SK-N-SH treated with all-trans-retinoic acid at 6 μM for 48 hours (cell line): ENCODE measurements around the gene FSIP1.

Experiments used
- ATAC-seq: fragments of 200-7000 bp; cut with Tn5 transposase; 3 replicates; pipeline ENCODE4 v1.9.1; 2020; ENCODE audit warnings: mild to moderate bottlenecking, moderate library complexity
- ARNTL ChIP-seq: fragments of 450-650 bp; formaldehyde crosslinking; IDR thresholded peaks from 2 replicates; pipeline ENCODE4 v1.5.0; 2020; ENCODE audit warnings: low read depth, mild to moderate bottlenecking, moderate library complexity, borderline replicate concordance
- CSDC2 ChIP-seq: fragments of 250-450 bp; sonication (Bioruptor Pico); IDR thresholded peaks from 2 replicates; pipeline ENCODE4 v1.5.0; 2020; ENCODE audit warnings: mild to moderate bottlenecking, moderate library complexity
- ESRRG ChIP-seq: fragments of 250-450 bp; sonication (Bioruptor Pico); IDR thresholded peaks from 2 replicates; pipeline ENCODE4 v1.6.1; 2021; ENCODE audit warnings: mild to moderate bottlenecking
- GLIS3 ChIP-seq: fragments of 250-450 bp; sonication (Bioruptor Pico); IDR thresholded peaks from 2 replicates; pipeline ENCODE4 v1.5.0; 2020; ENCODE audit warnings: mild to moderate bottlenecking, moderate library complexity
- OSR1 ChIP-seq: fragments of 250-450 bp; sonication (Bioruptor Pico); IDR thresholded peaks from 2 replicates; pipeline ENCODE4 v1.8.0; 2022; ENCODE audit warnings: moderate library complexity, mild to moderate bottlenecking, inconsistent platforms
- PPARA ChIP-seq: fragments of 250-450 bp; sonication (Bioruptor Pico); IDR thresholded peaks from 2 replicates; pipeline ENCODE4 v1.5.0; 2020; ENCODE audit warnings: mild to moderate bottlenecking, borderline replicate concordance
- RARB ChIP-seq: fragments of 250-450 bp; sonication (Bioruptor Pico); IDR thresholded peaks from 2 replicates; pipeline ENCODE4 v1.8.0; 2021; ENCODE audit warnings: mild to moderate bottlenecking, moderate library complexity
- SNAI2 ChIP-seq: fragments of 250-450 bp; sonication (Bioruptor Pico); IDR thresholded peaks from 2 replicates; pipeline ENCODE4 v1.5.0; 2020; ENCODE audit warnings: mild to moderate bottlenecking, moderate library complexity
- TCF4 ChIP-seq: fragments of 250-450 bp; sonication (Bioruptor Pico); IDR thresholded peaks from 2 replicates; pipeline ENCODE4 v1.8.0; 2021; ENCODE audit warnings: mild to moderate bottlenecking, moderate library complexity, borderline replicate concordance
- ZC3H10 ChIP-seq: fragments of 250-450 bp; sonication (Bioruptor Pico); IDR thresholded peaks from 2 replicates; pipeline ENCODE4 v1.5.1; 2021; ENCODE audit warnings: mild to moderate bottlenecking, moderate library complexity
- ZFP3 ChIP-seq: fragments of 250-450 bp; sonication (Bioruptor Pico); IDR thresholded peaks from 2 replicates; pipeline ENCODE4 v1.5.0; 2020; ENCODE audit warnings: mild to moderate bottlenecking, moderate library complexity
- ZFP30 ChIP-seq: fragments of 450-650 bp; formaldehyde crosslinking; IDR thresholded peaks from 2 replicates; pipeline ENCODE4 v1.5.0; 2022; ENCODE audit warnings: mild to moderate bottlenecking, moderate library complexity
- ZNF565 ChIP-seq: fragments of 450-650 bp; formaldehyde crosslinking; conservative IDR thresholded peaks from 2 replicates; pipeline ENCODE4 v1.5.0; 2020; ENCODE audit warnings: low read depth, mild to moderate bottlenecking, moderate library complexity
- ZNF70 ChIP-seq: fragments of 450-650 bp; formaldehyde crosslinking; IDR thresholded peaks from 2 replicates; pipeline ENCODE4 v1.5.0; 2020; ENCODE audit warnings: mild to moderate bottlenecking, moderate library complexity
- ZNF8 ChIP-seq: fragments of 450-650 bp; formaldehyde crosslinking; IDR thresholded peaks from 2 replicates; pipeline ENCODE4 v1.5.0; 2020; ENCODE audit warnings: mild to moderate bottlenecking, moderate library complexity
- TF ChIP-seq, protein P1 (sequence below): fragments of 250-450 bp; sonication (Bioruptor Pico); IDR thresholded peaks from 2 replicates; pipeline ENCODE4 v1.5.1; 2021; ENCODE audit warnings: mild to moderate bottlenecking, moderate library complexity
- TF ChIP-seq, protein P2 (sequence below): fragments of 250-450 bp; sonication (Bioruptor Pico); IDR thresholded peaks from 2 replicates; pipeline ENCODE4 v1.8.0; 2021; ENCODE audit warnings: low read depth, mild to moderate bottlenecking, moderate library complexity, borderline replicate concordance
- TF ChIP-seq, protein P3 (sequence below): fragments of 250-450 bp; sonication (Bioruptor Pico); IDR thresholded peaks from 2 replicates; pipeline ENCODE4 v1.5.1; 2020; ENCODE audit warnings: low read depth, mild to moderate bottlenecking, moderate library complexity
- TF ChIP-seq, protein P4 (sequence below): fragments of 250-450 bp; sonication (Bioruptor Pico); IDR thresholded peaks from 2 replicates; pipeline ENCODE4 v1.8.0; 2020; ENCODE audit warnings: mild to moderate bottlenecking, moderate library complexity, borderline replicate concordance
- TF ChIP-seq, protein P5 (sequence below): fragments of 250-450 bp; sonication (Bioruptor Pico); IDR thresholded peaks from 2 replicates; pipeline ENCODE4 v1.5.0; 2020; ENCODE audit warnings: mild to moderate bottlenecking, moderate library complexity

FSIP1 gene

DNA sequence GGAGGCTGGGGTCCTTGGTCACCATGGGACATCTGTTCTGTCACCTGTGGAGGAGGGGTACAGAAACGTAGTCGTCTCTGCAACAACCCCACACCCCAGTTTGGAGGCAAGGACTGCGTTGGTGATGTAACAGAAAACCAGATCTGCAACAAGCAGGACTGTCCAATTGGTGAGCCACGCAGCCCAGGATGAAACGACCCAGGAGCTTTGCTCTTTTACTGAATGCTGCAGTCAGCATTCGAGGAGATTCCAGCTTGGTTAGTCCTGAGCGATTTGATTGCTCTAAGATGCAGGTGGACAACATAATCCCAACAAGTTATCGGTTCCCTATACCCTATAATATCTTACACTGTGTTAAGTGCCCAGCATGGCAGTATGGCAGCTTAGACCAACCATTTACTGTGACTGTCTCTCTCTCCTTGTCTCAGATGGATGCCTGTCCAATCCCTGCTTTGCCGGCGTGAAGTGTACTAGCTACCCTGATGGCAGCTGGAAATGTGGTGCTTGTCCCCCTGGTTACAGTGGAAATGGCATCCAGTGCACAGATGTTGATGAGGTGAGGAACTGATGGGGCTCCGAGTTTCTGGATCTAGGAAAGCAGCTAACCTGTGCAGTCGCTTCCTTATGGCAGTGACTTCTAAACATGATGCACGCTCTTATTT, 194.0 kb downstream of the FSIP1 start:
- no peak for ATAC-seq

DNA sequence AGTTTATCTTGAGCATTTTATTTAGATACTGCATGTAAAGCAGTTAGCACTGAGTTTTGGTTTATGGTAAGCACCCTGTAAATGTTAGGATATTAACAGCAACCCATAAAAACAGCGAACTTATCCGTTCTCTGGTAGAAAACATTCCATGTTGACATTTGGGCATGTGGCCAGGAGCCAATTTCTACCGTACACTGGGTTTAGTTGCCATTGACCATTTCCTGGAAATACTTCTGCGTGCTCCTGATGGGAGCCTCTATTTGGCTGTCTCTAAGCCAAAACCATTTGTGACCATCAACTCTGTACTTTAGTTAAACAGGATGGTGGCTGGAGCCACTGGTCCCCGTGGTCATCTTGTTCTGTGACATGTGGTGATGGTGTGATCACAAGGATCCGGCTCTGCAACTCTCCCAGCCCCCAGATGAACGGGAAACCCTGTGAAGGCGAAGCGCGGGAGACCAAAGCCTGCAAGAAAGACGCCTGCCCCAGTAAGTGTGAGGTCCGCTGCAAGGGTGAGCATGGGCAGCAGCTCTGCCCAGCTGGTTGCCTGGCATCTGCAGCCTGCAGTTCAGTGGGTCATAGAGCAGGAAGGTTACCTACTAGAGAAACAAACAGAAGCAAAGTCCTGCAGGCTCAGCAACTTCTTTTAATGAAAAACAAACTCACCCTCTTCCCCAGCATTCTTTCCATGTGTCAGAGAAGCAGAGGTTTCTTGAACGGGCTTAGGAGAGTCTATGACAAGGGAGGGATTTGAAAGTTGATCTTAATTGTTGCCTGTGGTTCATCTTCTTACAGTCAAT, 194.7 kb downstream of the FSIP1 start:
- TF ChIP-seq, protein P1, sequence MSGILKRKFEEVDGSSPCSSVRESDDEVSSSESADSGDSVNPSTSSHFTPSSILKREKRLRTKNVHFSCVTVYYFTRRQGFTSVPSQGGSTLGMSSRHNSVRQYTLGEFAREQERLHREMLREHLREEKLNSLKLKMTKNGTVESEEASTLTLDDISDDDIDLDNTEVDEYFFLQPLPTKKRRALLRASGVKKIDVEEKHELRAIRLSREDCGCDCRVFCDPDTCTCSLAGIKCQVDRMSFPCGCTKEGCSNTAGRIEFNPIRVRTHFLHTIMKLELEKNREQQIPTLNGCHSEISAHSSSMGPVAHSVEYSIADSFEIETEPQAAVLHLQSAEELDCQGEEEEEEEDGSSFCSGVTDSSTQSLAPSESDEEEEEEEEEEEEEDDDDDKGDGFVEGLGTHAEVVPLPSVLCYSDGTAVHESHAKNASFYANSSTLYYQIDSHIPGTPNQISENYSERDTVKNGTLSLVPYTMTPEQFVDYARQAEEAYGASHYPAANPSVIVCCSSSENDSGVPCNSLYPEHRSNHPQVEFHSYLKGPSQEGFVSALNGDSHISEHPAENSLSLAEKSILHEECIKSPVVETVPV, result no peak
- TF ChIP-seq ZNF8 (CRISPR knock-in tag), result no peak
- no peak for TF ChIP-seq RARB (CRISPR knock-in tag)
- no peak for TF ChIP-seq OSR1
- TF ChIP-seq, protein P2, sequence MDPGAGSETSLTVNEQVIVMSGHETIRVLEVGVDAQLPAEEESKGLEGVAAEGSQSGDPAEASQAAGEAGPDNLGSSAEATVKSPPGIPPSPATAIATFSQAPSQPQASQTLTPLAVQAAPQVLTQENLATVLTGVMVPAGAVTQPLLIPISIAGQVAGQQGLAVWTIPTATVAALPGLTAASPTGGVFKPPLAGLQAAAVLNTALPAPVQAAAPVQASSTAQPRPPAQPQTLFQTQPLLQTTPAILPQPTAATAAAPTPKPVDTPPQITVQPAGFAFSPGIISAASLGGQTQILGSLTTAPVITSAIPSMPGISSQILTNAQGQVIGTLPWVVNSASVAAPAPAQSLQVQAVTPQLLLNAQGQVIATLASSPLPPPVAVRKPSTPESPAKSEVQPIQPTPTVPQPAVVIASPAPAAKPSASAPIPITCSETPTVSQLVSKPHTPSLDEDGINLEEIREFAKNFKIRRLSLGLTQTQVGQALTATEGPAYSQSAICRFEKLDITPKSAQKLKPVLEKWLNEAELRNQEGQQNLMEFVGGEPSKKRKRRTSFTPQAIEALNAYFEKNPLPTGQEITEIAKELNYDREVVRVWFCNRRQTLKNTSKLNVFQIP (CRISPR knock-in tag), result no peak
- no peak for TF ChIP-seq SNAI2 (CRISPR knock-in tag)
- no peak for TF ChIP-seq ZNF70
- no peak for ATAC-seq

More for the DNA sequence above, 194.0 kb downstream of the FSIP1 start:
- TF ChIP-seq ESRRG (CRISPR knock-in tag) (no peak), OSR1 (no peak), CSDC2 (CRISPR knock-in tag) (no peak), ZFP30 (no peak)
- TF ChIP-seq, protein P3, sequence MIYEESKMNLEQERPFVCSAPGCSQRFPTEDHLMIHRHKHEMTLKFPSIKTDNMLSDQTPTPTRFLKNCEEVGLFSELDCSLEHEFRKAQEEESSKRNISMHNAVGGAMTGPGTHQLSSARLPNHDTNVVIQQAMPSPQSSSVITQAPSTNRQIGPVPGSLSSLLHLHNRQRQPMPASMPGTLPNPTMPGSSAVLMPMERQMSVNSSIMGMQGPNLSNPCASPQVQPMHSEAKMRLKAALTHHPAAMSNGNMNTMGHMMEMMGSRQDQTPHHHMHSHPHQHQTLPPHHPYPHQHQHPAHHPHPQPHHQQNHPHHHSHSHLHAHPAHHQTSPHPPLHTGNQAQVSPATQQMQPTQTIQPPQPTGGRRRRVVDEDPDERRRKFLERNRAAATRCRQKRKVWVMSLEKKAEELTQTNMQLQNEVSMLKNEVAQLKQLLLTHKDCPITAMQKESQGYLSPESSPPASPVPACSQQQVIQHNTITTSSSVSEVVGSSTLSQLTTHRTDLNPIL (CRISPR knock-in tag), result no peak

DNA sequence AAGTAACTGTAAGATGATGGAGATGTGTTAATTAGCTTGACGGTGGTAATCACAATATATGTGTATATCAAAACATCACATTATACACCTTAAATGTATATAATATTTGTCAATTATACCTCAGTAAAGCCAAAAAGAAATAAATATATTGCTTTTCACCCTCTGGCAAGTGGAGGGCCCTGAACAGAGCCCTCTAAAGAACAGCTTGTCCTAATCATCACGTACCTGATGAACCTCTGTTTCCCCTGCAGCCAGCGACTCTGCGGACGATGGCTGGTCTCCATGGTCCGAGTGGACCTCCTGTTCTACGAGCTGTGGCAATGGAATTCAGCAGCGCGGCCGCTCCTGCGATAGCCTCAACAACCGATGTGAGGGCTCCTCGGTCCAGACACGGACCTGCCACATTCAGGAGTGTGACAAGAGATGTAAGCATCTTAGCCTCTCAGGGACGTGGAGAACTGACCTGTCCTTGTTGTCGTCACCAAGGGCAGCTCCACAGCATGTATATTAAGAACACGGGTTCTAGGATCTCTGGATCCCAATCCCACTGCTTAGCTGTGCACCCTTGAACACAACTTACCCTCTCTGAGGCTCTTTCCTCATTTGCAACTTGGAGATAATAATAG, 195.4 kb downstream of the FSIP1 start:
- ATAC-seq, result no peak
- TF ChIP-seq ZC3H10 (CRISPR knock-in tag), result no peak
- TF ChIP-seq RARB (CRISPR knock-in tag), result no peak
- no peak for TF ChIP-seq GLIS3
- TF ChIP-seq, protein P1, result no peak
- no peak for TF ChIP-seq ZFP3
- TF ChIP-seq, protein P4, sequence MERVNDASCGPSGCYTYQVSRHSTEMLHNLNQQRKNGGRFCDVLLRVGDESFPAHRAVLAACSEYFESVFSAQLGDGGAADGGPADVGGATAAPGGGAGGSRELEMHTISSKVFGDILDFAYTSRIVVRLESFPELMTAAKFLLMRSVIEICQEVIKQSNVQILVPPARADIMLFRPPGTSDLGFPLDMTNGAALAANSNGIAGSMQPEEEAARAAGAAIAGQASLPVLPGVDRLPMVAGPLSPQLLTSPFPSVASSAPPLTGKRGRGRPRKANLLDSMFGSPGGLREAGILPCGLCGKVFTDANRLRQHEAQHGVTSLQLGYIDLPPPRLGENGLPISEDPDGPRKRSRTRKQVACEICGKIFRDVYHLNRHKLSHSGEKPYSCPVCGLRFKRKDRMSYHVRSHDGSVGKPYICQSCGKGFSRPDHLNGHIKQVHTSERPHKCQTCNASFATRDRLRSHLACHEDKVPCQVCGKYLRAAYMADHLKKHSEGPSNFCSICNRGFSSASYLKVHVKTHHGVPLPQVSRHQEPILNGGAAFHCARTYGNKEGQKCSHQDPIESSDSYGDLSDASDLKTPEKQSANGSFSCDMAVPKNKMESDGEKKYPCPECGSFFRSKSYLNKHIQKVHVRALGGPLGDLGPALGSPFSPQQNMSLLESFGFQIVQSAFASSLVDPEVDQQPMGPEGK (CRISPR knock-in tag), result no peak
- TF ChIP-seq TCF4 (CRISPR knock-in tag), result no peak
- no peak for TF ChIP-seq ZNF565 (CRISPR knock-in tag)
- no peak for TF ChIP-seq OSR1
- TF ChIP-seq ARNTL, result no peak
- TF ChIP-seq CSDC2 (CRISPR knock-in tag), result no peak
- no peak for TF ChIP-seq ZFP30
- no peak for TF ChIP-seq SNAI2 (CRISPR knock-in tag)

DNA sequence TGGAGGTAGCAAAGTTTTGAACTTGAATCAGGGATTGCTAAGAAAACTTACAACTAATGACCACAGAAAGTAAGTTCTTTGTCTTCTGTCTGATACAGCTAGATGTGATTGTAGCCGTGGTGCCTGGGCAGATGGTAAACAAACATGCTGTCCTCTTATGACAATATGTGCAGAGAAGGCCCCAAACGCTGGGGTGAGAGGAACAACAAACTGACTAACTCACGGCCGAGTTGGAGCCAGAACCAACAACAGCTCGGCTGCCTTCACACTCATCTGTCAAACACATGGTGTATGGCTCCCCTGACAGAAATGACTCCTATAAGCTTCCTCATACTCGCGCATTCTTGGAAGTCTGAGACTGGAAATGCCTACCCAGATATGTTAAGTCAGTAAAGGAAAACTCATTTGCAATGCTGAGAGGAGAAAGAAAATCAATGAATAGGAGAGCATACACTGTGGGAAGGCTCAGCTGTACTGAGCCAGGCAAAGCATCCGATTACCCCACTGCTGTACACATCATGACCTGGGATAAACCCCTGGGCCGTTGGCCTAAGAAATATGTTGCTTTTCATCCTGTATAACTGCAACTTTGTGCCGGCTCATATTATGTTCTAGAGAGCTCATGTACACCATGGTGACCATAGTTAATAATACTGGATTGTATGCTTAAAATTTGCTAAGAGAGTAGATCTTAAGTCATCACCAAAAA, 196.1 kb downstream of the FSIP1 start:
- ATAC-seq, result no peak
- TF ChIP-seq, protein P1, result no peak
- TF ChIP-seq, protein P5, sequence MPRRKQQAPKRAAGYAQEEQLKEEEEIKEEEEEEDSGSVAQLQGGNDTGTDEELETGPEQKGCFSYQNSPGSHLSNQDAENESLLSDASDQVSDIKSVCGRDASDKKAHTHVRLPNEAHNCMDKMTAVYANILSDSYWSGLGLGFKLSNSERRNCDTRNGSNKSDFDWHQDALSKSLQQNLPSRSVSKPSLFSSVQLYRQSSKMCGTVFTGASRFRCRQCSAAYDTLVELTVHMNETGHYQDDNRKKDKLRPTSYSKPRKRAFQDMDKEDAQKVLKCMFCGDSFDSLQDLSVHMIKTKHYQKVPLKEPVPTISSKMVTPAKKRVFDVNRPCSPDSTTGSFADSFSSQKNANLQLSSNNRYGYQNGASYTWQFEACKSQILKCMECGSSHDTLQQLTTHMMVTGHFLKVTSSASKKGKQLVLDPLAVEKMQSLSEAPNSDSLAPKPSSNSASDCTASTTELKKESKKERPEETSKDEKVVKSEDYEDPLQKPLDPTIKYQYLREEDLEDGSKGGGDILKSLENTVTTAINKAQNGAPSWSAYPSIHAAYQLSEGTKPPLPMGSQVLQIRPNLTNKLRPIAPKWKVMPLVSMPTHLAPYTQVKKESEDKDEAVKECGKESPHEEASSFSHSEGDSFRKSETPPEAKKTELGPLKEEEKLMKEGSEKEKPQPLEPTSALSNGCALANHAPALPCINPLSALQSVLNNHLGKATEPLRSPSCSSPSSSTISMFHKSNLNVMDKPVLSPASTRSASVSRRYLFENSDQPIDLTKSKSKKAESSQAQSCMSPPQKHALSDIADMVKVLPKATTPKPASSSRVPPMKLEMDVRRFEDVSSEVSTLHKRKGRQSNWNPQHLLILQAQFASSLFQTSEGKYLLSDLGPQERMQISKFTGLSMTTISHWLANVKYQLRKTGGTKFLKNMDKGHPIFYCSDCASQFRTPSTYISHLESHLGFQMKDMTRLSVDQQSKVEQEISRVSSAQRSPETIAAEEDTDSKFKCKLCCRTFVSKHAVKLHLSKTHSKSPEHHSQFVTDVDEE (CRISPR knock-in tag), result no peak
- TF ChIP-seq ZNF565 (CRISPR knock-in tag) (no peak), PPARA (CRISPR knock-in tag) (no peak)
- TF ChIP-seq, protein P3 (CRISPR knock-in tag), result no peak
